Midbrain (tissue), 1 donor: ENCODE results near the gene GRB10.
A peak's percentile ranks its signal among the peaks of the same experiment; 100 is the strongest.
"Not testable (repeated sequence)": the region's sequence is repeated elsewhere in the genome, so short reads cannot be mapped to it uniquely, and the experiment has no call there.

Experiments
- DNase-seq: peaks from one replicate; lab custom pipeline; 2025; lab: John Stamatoyannopoulos, UW

GRB10 gene

DNA sequence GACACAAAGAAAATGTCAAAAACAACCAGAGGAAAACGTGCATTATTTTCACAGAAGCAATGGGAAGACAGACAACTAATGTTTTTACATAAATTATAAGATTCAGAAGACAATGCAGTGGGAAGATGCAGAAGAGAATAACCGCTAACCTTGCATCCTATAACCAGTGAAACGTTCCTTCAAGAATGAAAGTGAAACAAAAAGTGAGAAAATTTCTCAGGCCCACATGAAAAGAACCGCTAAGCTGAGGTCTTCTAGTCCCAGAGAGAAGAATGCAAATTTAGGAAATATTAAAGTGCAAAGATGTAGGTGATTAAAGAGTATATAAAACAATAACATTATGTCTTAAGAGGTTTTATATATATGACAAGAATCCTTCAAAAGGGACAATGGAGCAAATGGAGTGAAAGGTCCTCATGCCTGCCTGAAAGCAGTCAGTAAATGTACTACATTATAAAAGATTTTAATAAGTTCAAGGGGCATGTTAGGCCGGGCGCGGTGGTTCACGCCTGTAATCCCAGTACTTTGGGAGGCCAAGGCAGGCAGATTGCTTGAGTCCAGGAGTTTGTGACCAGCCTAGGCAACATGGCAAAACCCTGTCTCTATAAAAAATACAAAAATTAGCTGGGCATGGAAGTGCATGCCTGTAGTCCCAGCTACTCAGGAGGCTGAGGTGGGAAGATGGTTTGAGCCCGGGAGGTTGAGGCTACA lies 174.3 kb downstream of the GRB10 start:
- no peak for DNase-seq

GRCh38 chr7:50607524-50608125 lies 175.1 kb downstream of the GRB10 start:
- DNase-seq: no peak

GRCh38 chr7:50605059-50605458 lies 177.6 kb downstream of the GRB10 start:
- no peak for DNase-seq

- no peak for DNase-seq
These were observed 179.4 kb downstream of the GRB10 start for GRCh38 chr7:50603287-50603686.

- DNase-seq: no peak
These were observed 183.3 kb downstream of the GRB10 start for GRCh38 chr7:50599385-50599784.

DNA sequence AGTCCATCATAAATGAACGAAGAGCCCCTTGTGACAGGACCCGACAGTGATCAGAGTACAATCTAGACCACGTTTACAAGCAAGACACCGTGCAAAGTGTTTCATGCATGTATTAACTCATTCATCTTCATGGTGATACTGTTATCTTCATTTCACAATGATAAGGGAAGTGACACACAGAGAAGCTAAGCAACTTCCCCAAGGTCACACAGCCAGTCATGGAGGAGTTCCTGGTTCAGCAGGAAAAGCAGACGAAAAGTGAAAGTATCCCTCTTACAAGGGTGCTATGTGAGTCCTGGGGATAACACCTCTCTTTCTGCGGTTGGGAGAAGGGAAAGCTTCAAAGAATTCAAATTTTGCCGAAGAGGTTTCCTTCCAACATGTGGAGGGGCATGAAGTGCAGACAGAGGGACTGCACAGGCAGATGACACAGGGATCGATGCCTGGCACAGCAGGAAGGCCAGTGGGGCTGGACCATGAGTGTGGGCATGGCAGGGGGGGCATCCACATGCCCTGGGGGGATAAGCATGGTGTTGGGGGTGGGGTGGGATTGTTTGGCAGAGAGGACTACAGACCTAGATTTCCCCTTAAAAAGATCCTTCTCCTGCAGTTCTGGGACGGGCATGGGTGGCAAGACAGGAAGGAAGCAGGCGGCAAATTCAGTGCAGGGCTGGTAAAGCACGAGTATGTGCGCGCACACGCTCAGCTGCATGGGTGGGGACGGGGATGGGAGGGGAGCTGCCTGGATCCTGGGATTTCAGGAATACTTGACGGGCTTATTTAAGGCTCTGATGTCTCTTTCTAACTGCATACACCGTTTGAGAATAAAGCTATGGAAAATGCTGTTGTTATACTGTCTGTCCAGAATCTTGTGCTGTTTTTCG lies 184.0 kb downstream of the GRB10 start:
- no peak for DNase-seq

GRCh38 chr7:50596484-50596883 lies 186.2 kb downstream of the GRB10 start:
- no peak for DNase-seq

GRCh38 chr7:50595491-50596102 lies 187.1 kb downstream of the GRB10 start:
- peak; percentile 55 for DNase-seq

- no peak for DNase-seq
These were observed 187.8 kb downstream of the GRB10 start for GRCh38 chr7:50594734-50595485.

DNA sequence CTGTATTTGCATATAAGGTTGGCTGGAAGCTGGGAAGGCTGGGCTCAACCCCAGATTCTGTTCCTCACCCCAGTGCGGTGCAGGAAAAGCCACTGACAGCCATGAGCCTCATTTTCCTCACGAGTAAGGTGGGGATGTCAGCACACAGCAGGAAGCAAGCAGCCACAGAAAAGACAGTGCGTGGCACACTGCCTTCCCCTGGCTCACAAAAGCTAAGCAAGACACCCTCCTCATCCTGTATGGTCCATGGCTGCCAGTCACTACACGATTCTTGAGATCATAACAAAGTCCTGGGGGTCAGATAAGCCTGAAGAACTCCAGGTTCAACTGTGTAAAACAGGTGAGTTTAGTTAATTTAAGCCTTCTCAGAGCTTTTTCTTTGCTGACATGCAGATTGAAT lies 188.6 kb downstream of the GRB10 start:
- DNase-seq: no peak

DNA sequence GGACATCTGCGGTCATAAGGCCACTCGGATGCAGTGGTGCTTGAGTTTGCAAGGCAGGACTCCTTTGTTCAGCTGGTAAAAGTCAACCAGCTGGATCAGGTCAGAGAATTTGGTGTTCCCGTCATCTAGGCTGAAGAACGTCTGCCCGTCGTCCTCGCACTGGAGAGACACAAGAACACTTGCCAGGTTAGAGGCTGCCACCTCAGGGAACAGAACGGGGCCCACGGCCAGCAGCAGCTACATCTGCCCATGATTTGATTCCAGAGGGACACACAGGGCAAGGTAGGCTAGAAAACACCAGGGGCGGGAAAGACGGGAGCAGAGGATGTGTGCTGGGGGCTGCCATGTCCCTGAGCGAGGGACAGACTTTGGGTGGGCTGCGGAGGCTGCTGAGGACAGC lies 189.8 kb downstream of the GRB10 start:
- DNase-seq: no peak

GRCh38 chr7:50591480-50592438 lies 190.9 kb downstream of the GRB10 start:
- DNase-seq: no peak

- DNase-seq: no peak
These were observed 191.6 kb downstream of the GRB10 start for GRCh38 chr7:50591098-50591479.

DNA sequence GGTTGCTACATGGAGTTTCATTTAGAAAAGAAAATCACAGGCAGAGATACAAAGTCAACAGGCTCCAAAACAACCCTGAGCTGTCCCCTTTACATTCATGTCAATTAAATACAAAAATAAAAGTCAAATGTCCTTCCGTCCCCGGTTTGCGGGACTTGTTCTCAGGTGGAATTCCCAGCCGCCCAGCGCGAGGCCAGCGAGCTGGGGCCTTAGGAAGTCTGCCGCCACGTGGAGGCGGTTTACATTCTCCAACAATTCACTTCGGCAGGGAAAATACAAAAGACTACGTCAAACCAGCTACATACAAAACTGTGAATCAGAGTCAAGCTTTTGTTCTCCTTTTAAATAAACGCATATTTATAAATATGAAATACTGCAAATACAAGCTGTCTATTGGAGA lies 192.2 kb downstream of the GRB10 start:
- DNase-seq: no peak

DNA sequence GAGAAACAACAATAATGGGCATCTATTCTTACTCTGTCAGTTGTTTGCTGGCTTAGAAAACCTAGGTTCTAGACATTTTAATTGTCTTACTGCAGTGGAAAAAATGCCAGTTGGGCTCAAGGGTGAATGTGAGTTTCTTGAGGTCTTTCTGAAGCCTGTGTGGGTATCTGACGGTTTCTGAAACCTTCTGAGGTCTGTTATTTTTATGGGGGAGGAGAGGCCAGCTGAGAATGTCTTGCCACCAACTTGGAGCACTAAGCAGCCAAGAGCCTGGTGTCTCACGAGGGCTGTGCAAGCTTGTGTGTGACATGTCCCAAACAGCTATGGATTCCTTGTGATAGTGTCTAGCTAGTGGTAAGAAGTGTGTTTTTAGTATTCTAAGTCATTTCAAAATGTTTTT lies 193.3 kb downstream of the GRB10 start:
- no peak for DNase-seq

GRCh38 chr7:50588937-50589336 lies 193.8 kb downstream of the GRB10 start:
- no peak for DNase-seq

DNA sequence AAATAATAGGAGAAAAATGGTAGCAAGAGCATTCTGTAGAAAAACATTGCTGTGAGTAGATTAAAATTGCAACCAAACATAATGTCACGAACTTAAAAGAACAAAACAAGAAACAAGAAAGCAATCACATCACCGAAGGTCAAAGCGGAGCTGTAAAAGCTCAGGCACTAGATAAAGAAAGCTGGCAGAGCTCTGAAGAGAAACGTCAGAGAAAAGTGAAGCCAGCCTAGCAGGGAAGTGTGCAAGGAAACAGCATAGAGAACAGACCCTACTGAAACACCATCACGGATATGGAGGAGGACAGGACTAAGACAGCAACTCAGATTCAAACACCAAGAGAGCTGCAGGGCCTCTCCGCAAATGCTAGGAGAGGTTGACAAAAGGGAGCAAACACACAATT lies 195.0 kb downstream of the GRB10 start:
- no peak for DNase-seq

DNA sequence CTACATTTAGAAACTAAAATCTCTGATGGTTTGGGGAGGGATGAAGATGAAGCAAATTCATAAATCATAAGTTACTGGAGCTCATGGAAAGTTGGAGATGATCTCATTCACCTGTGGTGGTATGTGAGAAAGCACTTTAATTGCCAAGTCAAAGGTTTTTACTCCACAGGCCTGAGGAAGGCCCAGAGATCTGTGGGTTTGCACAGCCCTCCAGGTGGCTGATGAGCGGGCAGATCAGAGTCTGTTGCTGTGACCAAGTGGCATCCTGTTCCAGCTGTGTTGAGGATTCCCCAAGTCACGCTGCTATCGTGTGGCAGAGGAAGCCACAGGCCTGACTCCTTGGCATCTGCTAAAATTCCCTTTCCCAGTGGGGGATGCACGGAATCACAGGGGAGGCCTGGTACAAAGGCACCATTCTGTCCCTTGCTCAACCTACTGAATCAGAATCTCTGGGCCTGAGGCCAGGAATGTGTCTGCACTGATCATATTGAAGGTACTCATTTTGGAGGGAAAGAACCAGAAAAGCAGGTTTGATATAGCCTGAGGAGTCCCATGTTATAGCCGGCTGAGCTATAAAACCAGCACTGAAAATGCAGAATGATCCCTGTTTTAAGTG lies 197.8 kb downstream of the GRB10 start:
- DNase-seq: no peak

DNA sequence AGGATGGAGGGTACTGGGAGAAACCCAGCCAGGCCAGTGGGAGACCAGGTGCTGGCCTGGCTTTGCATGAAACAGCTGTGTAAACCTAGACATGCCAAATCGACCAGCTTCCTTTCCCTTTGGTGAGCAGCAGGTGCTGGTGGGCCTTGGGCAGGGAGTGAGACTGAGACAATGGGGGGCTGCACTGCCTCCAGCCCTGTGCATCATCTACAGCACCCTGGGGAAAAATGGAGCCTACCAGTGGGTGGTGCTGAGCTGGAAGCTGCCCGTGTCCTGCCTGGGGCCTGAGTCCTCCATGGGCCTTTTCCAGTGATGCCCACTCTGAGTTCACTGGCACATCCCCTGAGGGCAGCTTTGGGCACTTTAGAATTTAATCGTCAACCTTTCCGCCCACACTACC lies 198.3 kb downstream of the GRB10 start:
- no peak for DNase-seq

GRCh38 chr7:50583295-50583694 lies 199.4 kb downstream of the GRB10 start:
- not testable (repeated sequence) for DNase-seq
